ENCODE measurements around the gene CROCC. TPM values are rescaled to one million over a fixed set of nuclear protein-coding genes. Genes with fewer than 3 reads are reported as not detected.

CROCC gene
- total and polyA plus RNA-seq, 9 of the 15 experiments (the other 6 are each of a cell fraction or from before 2014, with no cell fraction given): 0.17 to 15.4 (median 7.6) TPM

GRCh38 chr1:16886860-16887605 lies 34.7 kb upstream of the CROCC start:
- Histone ChIP-seq H3K9ac (ENCODE audit: insufficient read depth in 1 of 2, low read depth in 2 of 2, low read length in 2 of 2) (0 out of 4 replicates have a peak overlapping the region, but pooled peaks of 1 of the 2 experiments have one; percentile 28), H3K9me1 (ENCODE audit: control insufficient read depth, insufficient read depth, low read length) (no peaks in the 10 kb centered on the region), H3K36me3 (ENCODE audit: control insufficient read depth, insufficient read depth, low read length) (no peaks in the 10 kb centered on the region), H4K20me1 (replicated peaks; ENCODE audit: control insufficient read depth, insufficient read depth, low read length) (no peaks in the 10 kb centered on the region), H3K9me3 (replicated peaks; ENCODE audit: control insufficient read depth, insufficient read depth, low read depth, low read length) (no peaks in the 10 kb centered on the region), H3K4me1 (replicated peaks in 1 of 2; ENCODE audit: control insufficient read depth in 2 of 2, insufficient read depth in 2 of 2, low read length in 2 of 2) (peaks cover 9% of the 10 kb centered on the region in 2 experiments; a peak in 4 of 5 replicates), H3K27me3 (ENCODE audit: control insufficient read depth in 2 of 2, insufficient read depth in 2 of 2, low read length in 2 of 2) (0 out of 5 replicates have a peak, but pooled peaks cover 0 to 5% of the 10 kb centered on the region in 2 experiments), H2AFZ (ENCODE audit: low read depth, low read length) (no peak overlapping the region), H3K4me2 (ENCODE audit: insufficient read depth, low read length) (no peak overlapping the region), H3K79me2 (ENCODE audit: control insufficient read depth, insufficient read depth, low read length) (no peaks in the 10 kb centered on the region), H3K27ac (ENCODE audit: extremely low read depth, low read depth, low read length) (no peak overlapping the region), H3K4me3 (no peak overlapping the region)
- CTCF ChIA-PET (ENCODE audit: low intra/inter-chr PET ratio): no interaction called here
- POLR2A ChIA-PET: interaction anchor here (0.6 to 6.0 kb wide), 2 partner anchors 19 to 308 kb away, joined by 3 to 31 read pairs; no protein-coding TSS in a partner anchor
- 51% methylated on average over 20 of the region's 20 CpGs for WGBS (ENCODE audit: insufficient coverage, low coverage, missing lambda C conversion rate)
- DNase-seq (ENCODE audit: extremely low read depth in 1 of 4, low spot score in 3 of 4): no peak
- intact Hi-C loops (cut with micrococcal nuclease): no loop called here
- no peak for ATAC-seq
- in situ Hi-C loops (cut with MboI): no loop called here
- BruUV-seq (replicated peaks): no TSS peak
- TF ChIP-seq ZMIZ1 (IDR thresholded peaks at IDR 0.05; ENCODE audit: low read depth in 2 of 2, low read length in 2 of 2) (no peak), ZNF324 (CRISPR knock-in tag; IDR thresholded peaks at IDR 0.05) (no peak), FOXK2 (conservative IDR thresholded peaks at IDR 0.05 in 1 of 2, IDR thresholded peaks at IDR 0.05 in 1 of 2; ENCODE audit: low read depth in 2 of 2) (no peak), C11orf30 (IDR thresholded peaks at IDR 0.05; ENCODE audit: low read depth) (no peak), GATAD2A (IDR thresholded peaks at IDR 0.05) (no peak), E2F8 (IDR thresholded peaks at IDR 0.05; ENCODE audit: low read depth, partially characterized antibody) (no peak)
- peak; percentile 40 for FAIRE-seq
